ENCODE data around the gene MTARC2.

The MTARC2 gene

GRCh38 chr1:220726634-220727033 lies 21.5 kb upstream of the MTARC2 start:
- H3K27me3 ChIP-seq (ENCODE audit: low read length), result no peaks in the 10 kb centered on the region
- H3K9ac ChIP-seq (ENCODE audit: low read length), result no peak overlapping the region
- H3K27ac ChIP-seq (ENCODE audit: low read depth, low read length), result no peak overlapping the region
- no peak overlapping the region for H3K4me3 ChIP-seq (ENCODE audit: insufficient read depth, low read length, poor library complexity, severe bottlenecking)
- TF ChIP-seq CTCF (IDR thresholded peaks at IDR 0.05; ENCODE audit: insufficient read depth, low read length, poor library complexity, severe bottlenecking) (no peak), EZH2phosphoT487 (conservative IDR thresholded peaks at IDR 0.05; ENCODE audit: low read length) (no peak)
- H3K4me2 ChIP-seq (ENCODE audit: low read depth, low read length, poor library complexity, severe bottlenecking), result no peak overlapping the region
- no peaks in the 10 kb centered on the region for H3K36me3 ChIP-seq (ENCODE audit: low read length)
- no peaks in the 10 kb centered on the region for H3F3A ChIP-seq (ENCODE audit: insufficient read depth)
- no peaks in the 10 kb centered on the region for H3K79me2 ChIP-seq (ENCODE audit: insufficient read depth, low read length)
- no peak overlapping the region for H2AFZ ChIP-seq (ENCODE audit: low read depth, low read length, severe bottlenecking)
- no peaks in the 10 kb centered on the region for H4K20me1 ChIP-seq (ENCODE audit: low read depth, low read length)
- H3K9me3 ChIP-seq (ENCODE audit: insufficient read depth, low read length), result no peaks in the 10 kb centered on the region
- H3K9me2 ChIP-seq (replicated peaks; ENCODE audit: insufficient read depth, low read length), result no peaks in the 10 kb centered on the region

DNA sequence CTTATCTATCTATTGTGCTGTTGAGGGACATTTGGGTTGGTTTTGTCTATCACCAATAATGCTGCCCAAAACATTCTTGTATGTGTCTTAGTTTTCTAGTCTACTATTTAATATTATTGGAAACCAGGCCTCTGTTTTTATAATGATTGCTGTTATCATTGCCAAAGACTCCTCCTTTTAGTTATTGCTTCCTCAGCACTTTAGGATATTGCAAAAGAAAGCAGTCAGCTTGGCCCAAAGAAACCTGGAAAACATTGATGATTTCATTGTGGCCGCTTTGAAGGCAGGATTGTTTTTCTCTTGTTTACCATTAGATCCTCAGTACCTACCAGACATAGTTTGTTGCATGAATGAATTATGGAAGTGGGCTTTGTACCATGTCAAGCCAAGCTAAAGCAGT lies 20.6 kb upstream of the MTARC2 start:
- Histone ChIP-seq H2AFZ (ENCODE audit: low read depth, low read length, severe bottlenecking) (no peak overlapping the region), H3K4me2 (ENCODE audit: low read depth, low read length, poor library complexity, severe bottlenecking) (no peak overlapping the region), H4K20me1 (ENCODE audit: low read depth, low read length) (no peaks in the 10 kb centered on the region), H3F3A (ENCODE audit: insufficient read depth) (no peaks in the 10 kb centered on the region), H3K36me3 (ENCODE audit: low read length) (no peaks in the 10 kb centered on the region), H3K27ac (ENCODE audit: low read depth, low read length) (no peak overlapping the region), H3K9me3 (ENCODE audit: insufficient read depth, low read length) (no peaks in the 10 kb centered on the region), H3K79me2 (ENCODE audit: insufficient read depth, low read length) (no peaks in the 10 kb centered on the region), H3K9me2 (replicated peaks; ENCODE audit: insufficient read depth, low read length) (no peaks in the 10 kb centered on the region), H3K9ac (ENCODE audit: low read length) (no peak overlapping the region), H3K4me3 (ENCODE audit: insufficient read depth, low read length, poor library complexity, severe bottlenecking) (no peak overlapping the region), H3K27me3 (ENCODE audit: low read length) (no peaks in the 10 kb centered on the region)
- TF ChIP-seq CTCF (IDR thresholded peaks at IDR 0.05; ENCODE audit: insufficient read depth, low read length, poor library complexity, severe bottlenecking) (no peak), EZH2phosphoT487 (conservative IDR thresholded peaks at IDR 0.05; ENCODE audit: low read length) (no peak)

DNA sequence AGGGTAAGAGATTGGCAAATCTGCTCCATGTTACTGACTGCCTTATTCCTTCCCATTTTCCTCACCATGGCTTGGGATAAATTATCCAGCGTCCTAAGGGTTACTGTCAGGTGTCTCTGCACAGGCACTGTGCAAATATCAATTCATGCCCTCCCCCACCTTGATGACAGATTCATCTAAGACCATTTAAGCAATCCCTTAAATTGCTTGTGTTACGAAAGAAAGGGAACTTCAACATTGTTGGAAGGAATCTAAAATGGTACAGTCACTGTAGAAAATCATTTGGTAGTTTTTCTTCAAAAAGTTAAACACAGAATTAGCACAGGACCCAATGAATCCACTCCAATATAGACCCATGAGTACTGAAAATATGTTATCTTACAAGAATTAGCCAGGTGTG lies 17.6 kb upstream of the MTARC2 start:
- no peak overlapping the region for H3K27ac ChIP-seq (ENCODE audit: low read depth, low read length)
- H3K36me3 ChIP-seq (ENCODE audit: low read length), result no peaks in the 10 kb centered on the region
- H3K79me2 ChIP-seq (ENCODE audit: insufficient read depth, low read length), result no peaks in the 10 kb centered on the region
- H3K9me3 ChIP-seq (ENCODE audit: insufficient read depth, low read length), result no peaks in the 10 kb centered on the region
- TF ChIP-seq CTCF (IDR thresholded peaks at IDR 0.05; ENCODE audit: insufficient read depth, low read length, poor library complexity, severe bottlenecking) (no peak), EZH2phosphoT487 (conservative IDR thresholded peaks at IDR 0.05; ENCODE audit: low read length) (no peak)
- H2AFZ ChIP-seq (ENCODE audit: low read depth, low read length, severe bottlenecking), result no peak overlapping the region
- no peaks in the 10 kb centered on the region for H3F3A ChIP-seq (ENCODE audit: insufficient read depth)
- no peaks in the 10 kb centered on the region for H4K20me1 ChIP-seq (ENCODE audit: low read depth, low read length)
- H3K4me2 ChIP-seq (ENCODE audit: low read depth, low read length, poor library complexity, severe bottlenecking), result no peak overlapping the region
- no peak overlapping the region for H3K9ac ChIP-seq (ENCODE audit: low read length)
- no peaks in the 10 kb centered on the region for H3K27me3 ChIP-seq (ENCODE audit: low read length)
- no peak overlapping the region for H3K4me3 ChIP-seq (ENCODE audit: insufficient read depth, low read length, poor library complexity, severe bottlenecking)
- H3K9me2 ChIP-seq (replicated peaks; ENCODE audit: insufficient read depth, low read length), result no peaks in the 10 kb centered on the region

- H3K4me2 ChIP-seq (ENCODE audit: low read depth, low read length, poor library complexity, severe bottlenecking), result no peak overlapping the region
Observed at GRCh38 chr1:220732137-220732536, 16.0 kb upstream of the MTARC2 start.

More at GRCh38 chr1:220732137-220732536, 16.0 kb upstream of the MTARC2 start:
- Histone ChIP-seq H3K79me2 (ENCODE audit: insufficient read depth, low read length) (no peaks in the 10 kb centered on the region), H3K36me3 (ENCODE audit: low read length) (no peaks in the 10 kb centered on the region), H3K9me2 (replicated peaks; ENCODE audit: insufficient read depth, low read length) (no peaks in the 10 kb centered on the region), H3K27me3 (ENCODE audit: low read length) (no peaks in the 10 kb centered on the region), H4K20me1 (ENCODE audit: low read depth, low read length) (no peaks in the 10 kb centered on the region), H3K27ac (ENCODE audit: low read depth, low read length) (no peak overlapping the region), H3F3A (ENCODE audit: insufficient read depth) (no peaks in the 10 kb centered on the region), H2AFZ (ENCODE audit: low read depth, low read length, severe bottlenecking) (peak overlapping the region; percentile 67), H3K9ac (ENCODE audit: low read length) (no peak overlapping the region), H3K9me3 (ENCODE audit: insufficient read depth, low read length) (no peaks in the 10 kb centered on the region), H3K4me3 (ENCODE audit: insufficient read depth, low read length, poor library complexity, severe bottlenecking) (no peak overlapping the region)
- TF ChIP-seq EZH2phosphoT487 (conservative IDR thresholded peaks at IDR 0.05; ENCODE audit: low read length) (no peak), CTCF (IDR thresholded peaks at IDR 0.05; ENCODE audit: insufficient read depth, low read length, poor library complexity, severe bottlenecking) (no peak)
